ENCODE data around the gene NXNL2.

Gene NXNL2

GRCh38 chr9:88538311-88539085 is 3.5 kb downstream of the NXNL2 start:
- Histone ChIP-seq H3K4me2 (ENCODE audit: low read depth, low read length, poor library complexity, severe bottlenecking) (no peak overlapping the region), H3K4me3 (ENCODE audit: insufficient read depth, low read length, poor library complexity, severe bottlenecking) (no peak overlapping the region)

GRCh38 chr9:88539246-88539645 is 4.3 kb downstream of the NXNL2 start:
- Histone ChIP-seq H4K20me1 (ENCODE audit: low read depth, low read length) (no peaks in the 10 kb centered on the region), H3K79me2 (ENCODE audit: insufficient read depth, low read length) (no peaks in the 10 kb centered on the region), H3K4me3 (ENCODE audit: insufficient read depth, low read length, poor library complexity, severe bottlenecking) (no peak overlapping the region), H2AFZ (ENCODE audit: low read depth, low read length, severe bottlenecking) (no peak overlapping the region), H3K36me3 (ENCODE audit: low read length) (no peaks in the 10 kb centered on the region), H3K9me2 (replicated peaks; ENCODE audit: insufficient read depth, low read length) (no peaks in the 10 kb centered on the region), H3F3A (ENCODE audit: insufficient read depth) (no peaks in the 10 kb centered on the region), H3K27ac (ENCODE audit: low read depth, low read length) (no peak overlapping the region), H3K9ac (ENCODE audit: low read length) (no peak overlapping the region), H3K4me2 (ENCODE audit: low read depth, low read length, poor library complexity, severe bottlenecking) (no peak overlapping the region), H3K9me3 (ENCODE audit: insufficient read depth, low read length) (no peaks in the 10 kb centered on the region), H3K27me3 (ENCODE audit: low read length) (no peaks in the 10 kb centered on the region)
- TF ChIP-seq, protein P1, sequence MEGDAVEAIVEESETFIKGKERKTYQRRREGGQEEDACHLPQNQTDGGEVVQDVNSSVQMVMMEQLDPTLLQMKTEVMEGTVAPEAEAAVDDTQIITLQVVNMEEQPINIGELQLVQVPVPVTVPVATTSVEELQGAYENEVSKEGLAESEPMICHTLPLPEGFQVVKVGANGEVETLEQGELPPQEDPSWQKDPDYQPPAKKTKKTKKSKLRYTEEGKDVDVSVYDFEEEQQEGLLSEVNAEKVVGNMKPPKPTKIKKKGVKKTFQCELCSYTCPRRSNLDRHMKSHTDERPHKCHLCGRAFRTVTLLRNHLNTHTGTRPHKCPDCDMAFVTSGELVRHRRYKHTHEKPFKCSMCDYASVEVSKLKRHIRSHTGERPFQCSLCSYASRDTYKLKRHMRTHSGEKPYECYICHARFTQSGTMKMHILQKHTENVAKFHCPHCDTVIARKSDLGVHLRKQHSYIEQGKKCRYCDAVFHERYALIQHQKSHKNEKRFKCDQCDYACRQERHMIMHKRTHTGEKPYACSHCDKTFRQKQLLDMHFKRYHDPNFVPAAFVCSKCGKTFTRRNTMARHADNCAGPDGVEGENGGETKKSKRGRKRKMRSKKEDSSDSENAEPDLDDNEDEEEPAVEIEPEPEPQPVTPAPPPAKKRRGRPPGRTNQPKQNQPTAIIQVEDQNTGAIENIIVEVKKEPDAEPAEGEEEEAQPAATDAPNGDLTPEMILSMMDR (IDR thresholded peaks at IDR 0.05; ENCODE audit: insufficient read depth, low read length, poor library complexity, severe bottlenecking): no peak

More at GRCh38 chr9:88538311-88539085, 3.5 kb downstream of the NXNL2 start:
- Histone ChIP-seq H3K9ac (ENCODE audit: low read length) (no peak overlapping the region), H3K9me3 (ENCODE audit: insufficient read depth, low read length) (no peaks in the 10 kb centered on the region), H3K79me2 (ENCODE audit: insufficient read depth, low read length) (no peaks in the 10 kb centered on the region), H3K36me3 (ENCODE audit: low read length) (no peaks in the 10 kb centered on the region), H3K9me2 (replicated peaks; ENCODE audit: insufficient read depth, low read length) (no peaks in the 10 kb centered on the region), H3F3A (ENCODE audit: insufficient read depth) (no peaks in the 10 kb centered on the region), H3K27ac (ENCODE audit: low read depth, low read length) (no peak overlapping the region), H4K20me1 (ENCODE audit: low read depth, low read length) (no peaks in the 10 kb centered on the region), H3K27me3 (ENCODE audit: low read length) (no peaks in the 10 kb centered on the region), H2AFZ (ENCODE audit: low read depth, low read length, severe bottlenecking) (no peak overlapping the region)
- TF ChIP-seq, protein P1 (IDR thresholded peaks at IDR 0.05; ENCODE audit: insufficient read depth, low read length, poor library complexity, severe bottlenecking): no peak
- TF ChIP-seq EZH2phosphoT487 (conservative IDR thresholded peaks at IDR 0.05; ENCODE audit: low read length): no peak

- Histone ChIP-seq H3K9ac (ENCODE audit: low read length) (no peak overlapping the region), H3K36me3 (ENCODE audit: low read length) (no peaks in the 10 kb centered on the region), H2AFZ (ENCODE audit: low read depth, low read length, severe bottlenecking) (no peak overlapping the region), H3K9me2 (replicated peaks; ENCODE audit: insufficient read depth, low read length) (no peaks in the 10 kb centered on the region), H3K27me3 (ENCODE audit: low read length) (no peaks in the 10 kb centered on the region), H3K27ac (ENCODE audit: low read depth, low read length) (no peak overlapping the region), H3K4me2 (ENCODE audit: low read depth, low read length, poor library complexity, severe bottlenecking) (no peak overlapping the region), H3K4me3 (ENCODE audit: insufficient read depth, low read length, poor library complexity, severe bottlenecking) (no peak overlapping the region), H4K20me1 (ENCODE audit: low read depth, low read length) (no peaks in the 10 kb centered on the region), H3F3A (ENCODE audit: insufficient read depth) (no peaks in the 10 kb centered on the region), H3K9me3 (ENCODE audit: insufficient read depth, low read length) (no peaks in the 10 kb centered on the region), H3K79me2 (ENCODE audit: insufficient read depth, low read length) (no peaks in the 10 kb centered on the region)
- TF ChIP-seq, protein P1 (IDR thresholded peaks at IDR 0.05; ENCODE audit: insufficient read depth, low read length, poor library complexity, severe bottlenecking): no peak
- no peak for TF ChIP-seq EZH2phosphoT487 (conservative IDR thresholded peaks at IDR 0.05; ENCODE audit: low read length)
Observed at GRCh38 chr9:88540251-88540763, 5.3 kb downstream of the NXNL2 start.
